ENCODE measurements around the gene ARRB2. TPM values are rescaled to one million over a fixed set of nuclear protein-coding genes. Genes with fewer than 3 reads are reported as not detected.

Gene ARRB2
- total and polyA plus RNA-seq, 2 of the 13 experiments (the other 11 are each of a cell fraction or from before 2014, with no cell fraction given), result 21.5 to 49.2 TPM

GRCh38 chr17:4710693-4711634 is 532 bp downstream of the ARRB2 start (continued):
- no peak for TF ChIP-seq BCL3 (CRISPR knock-in tag; IDR thresholded peaks at IDR 0.05)
- TF ChIP-seq ATF3 (CRISPR knock-in tag; IDR thresholded peaks at IDR 0.05), result no peak
- no peak for TF ChIP-seq ZNF414 (CRISPR knock-in tag; IDR thresholded peaks at IDR 0.05)
- TF ChIP-seq HNRNPL (IDR thresholded peaks at IDR 0.05; ENCODE audit: low read depth, low read length), result no peak
- TF ChIP-seq TERF1 (CRISPR knock-in tag; IDR thresholded peaks at IDR 0.05), result peak; percentile 64; the same call in 1 of the 2 replicates
- no peak for TF ChIP-seq DR1 (CRISPR knock-in tag; IDR thresholded peaks at IDR 0.05)
- peak; percentile 59 for TF ChIP-seq ZNF687 (CRISPR knock-in tag; IDR thresholded peaks at IDR 0.05)
- TF ChIP-seq DMAP1 (CRISPR knock-in tag; IDR thresholded peaks at IDR 0.05), result no peak
- TF ChIP-seq SATB2 (CRISPR knock-in tag; IDR thresholded peaks at IDR 0.05), result no peak
- TF ChIP-seq ZBTB3 (CRISPR knock-in tag; IDR thresholded peaks at IDR 0.05; ENCODE audit: borderline replicate concordance, low read depth), result no peak
- TF ChIP-seq ZSCAN21 (CRISPR knock-in tag; IDR thresholded peaks at IDR 0.05; ENCODE audit: borderline replicate concordance), result 0 out of 2 replicates have a peak, but pooled peaks have one; percentile 45
- TF ChIP-seq ETV6 (CRISPR knock-in tag; conservative IDR thresholded peaks at IDR 0.05), result no peak
- peak; percentile 33 for TF ChIP-seq JARID2 (CRISPR knock-in tag; IDR thresholded peaks at IDR 0.05; ENCODE audit: insufficient replicate concordance)
- TF ChIP-seq MYPOP (CRISPR knock-in tag; IDR thresholded peaks at IDR 0.05), result no peak
- TF ChIP-seq DDIT3 (CRISPR knock-in tag; IDR thresholded peaks at IDR 0.05), result no peak
- TF ChIP-seq PRMT3 (CRISPR knock-in tag; IDR thresholded peaks at IDR 0.05; ENCODE audit: borderline replicate concordance, low read depth), result no peak
- TF ChIP-seq SIN3A (IDR thresholded peaks at IDR 0.05; ENCODE audit: borderline replicate concordance, low read depth, low read length), result no peak
- no peak for TF ChIP-seq TCF7 (IDR thresholded peaks at IDR 0.05; ENCODE audit: low read depth)
- TF ChIP-seq ZKSCAN1 (IDR thresholded peaks at IDR 0.05; ENCODE audit: low read length), result no peak

All from HepG2 (cell line).